ENCODE measurements around the gene SIRT2.

DNA sequence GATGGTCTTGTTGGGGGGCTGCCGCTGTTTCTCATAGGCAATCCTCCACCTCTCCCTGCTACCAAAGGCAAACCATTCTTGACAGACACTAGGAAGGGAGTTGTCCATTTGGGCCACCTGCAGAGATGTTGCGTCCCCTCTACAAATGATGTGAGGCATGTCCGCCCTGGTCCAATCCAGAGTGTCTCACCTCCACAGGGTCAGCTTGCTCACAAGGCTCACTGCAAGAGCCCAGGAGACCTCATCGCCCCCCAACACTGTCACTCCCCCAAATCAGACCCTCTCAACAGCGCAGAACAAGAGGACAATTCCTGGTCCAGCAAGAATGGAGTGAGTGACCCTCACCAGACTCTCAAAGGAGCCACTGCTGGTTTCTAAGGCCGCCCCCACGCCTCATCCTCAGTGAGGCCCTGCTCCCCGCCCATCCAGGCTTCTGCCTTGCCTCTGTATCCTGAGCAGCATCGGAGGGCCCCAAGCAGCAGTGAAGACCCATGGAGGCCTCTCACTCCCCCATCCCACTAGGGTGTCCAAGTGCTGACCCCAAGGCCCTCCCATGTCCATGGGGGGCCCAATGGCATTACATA, 56.2 kb downstream of the SIRT2 start:
- TF ChIP-seq EZH2 (IDR thresholded peaks at IDR 0.05; ENCODE audit: insufficient read depth, poor library complexity, severe bottlenecking), result no peak
- no peak for TF ChIP-seq EZH2phosphoT487 (IDR thresholded peaks at IDR 0.05; ENCODE audit: insufficient read depth, low read depth)

Measured in GM23248 (cell line).